GM23338 (cell line): Measurements from ENCODE around the gene ANO4. TPM values are rescaled to one million over a fixed set of nuclear protein-coding genes. Genes with fewer than 3 reads are reported as not detected.

ENCODE experiments used
- ATAC-seq: fragments of 200-7000 bp; cut with Tn5 transposase; 3 replicates; pipeline ENCODE4 v1.9.1; 2020
- DNase-seq: peaks from one replicate; pipeline ENCODE4 v3.0.0-alpha.2; 2015; ENCODE audit warnings: low spot score
- H2AFZ ChIP-seq: fragments of 200-600 bp; sonication (generic); 2 replicates; pipeline ENCODE4 v1.8.0; 2016; ENCODE audit warnings: antibody characterized with exemption, mild to moderate bottlenecking, moderate library complexity
- H3F3A ChIP-seq: fragments of 200-600 bp; sonication (generic); replicated peaks from 2 replicates; pipeline ENCODE4 v1.8.0; 2017; ENCODE audit warnings: antibody characterized with exemption, mixed run types, low read depth
- H3K27ac ChIP-seq: fragments of 200-600 bp; sonication (generic); 2 replicates; pipeline ENCODE4 v1.6.1; 2016; ENCODE audit warnings: low read depth
- H3K27me3 ChIP-seq: fragments of 200-600 bp; sonication (generic); 2 replicates; pipeline ENCODE4 v1.8.0; 2016; ENCODE audit warnings: mild to moderate bottlenecking, mixed run types, moderate library complexity; ENCODE audit not compliant: insufficient read depth
- H3K36me3 ChIP-seq: fragments of 200-600 bp; sonication (generic); 2 replicates; pipeline ENCODE4 v1.8.0; 2016; ENCODE audit warnings: mild to moderate bottlenecking; ENCODE audit not compliant: insufficient read depth
- H3K4me1 ChIP-seq: fragments of 200-600 bp; sonication (generic); 2 replicates; pipeline ENCODE4 v1.8.0; 2016; ENCODE audit warnings: mild to moderate bottlenecking, moderate library complexity; ENCODE audit not compliant: insufficient read depth
- H3K4me2 ChIP-seq: fragments of 200-600 bp; sonication (generic); 2 replicates; pipeline ENCODE4 v1.7.1; 2017; ENCODE audit warnings: mixed run types
- H3K4me3 ChIP-seq: fragments of 200-600 bp; sonication (generic); 2 replicates; pipeline ENCODE4 v1.6.1; 2016; ENCODE audit warnings: mixed run types
- H3K79me2 ChIP-seq: fragments of 200-600 bp; sonication (generic); replicated peaks from 2 replicates; pipeline ENCODE4 v1.8.0; 2017; ENCODE audit warnings: mild to moderate bottlenecking; ENCODE audit not compliant: insufficient read depth
- H3K9me2 ChIP-seq: fragments of 200-600 bp; sonication (generic); 2 replicates; pipeline ENCODE4 v1.8.0; 2017; ENCODE audit not compliant: insufficient read depth
- H4K20me1 ChIP-seq: fragments of 200-600 bp; sonication (generic); replicated peaks from 2 replicates; pipeline ENCODE4 v1.8.0; 2017; ENCODE audit warnings: mild to moderate bottlenecking; ENCODE audit not compliant: insufficient read depth
- H3K27ac Mint-ChIP-seq: 2 replicates; pipeline ENCODE4 v1.8.0; 2020; ENCODE audit warnings: inconsistent platforms, mild to moderate bottlenecking, moderate library complexity, mixed read lengths
- H3K27me3 Mint-ChIP-seq: 3 replicates; pipeline ENCODE4 v1.8.0; 2022; ENCODE audit warnings: low read depth, mild to moderate bottlenecking, moderate library complexity, mixed read lengths, inconsistent platforms; ENCODE audit not compliant: insufficient read depth, poor library complexity
- H3K36me3 Mint-ChIP-seq: 3 replicates; pipeline ENCODE4 v1.8.0; 2021; ENCODE audit warnings: low read depth, mild to moderate bottlenecking, inconsistent platforms, moderate library complexity, mixed read lengths
- H3K4me1 Mint-ChIP-seq: 3 replicates; pipeline ENCODE4 v1.8.0; 2020; ENCODE audit warnings: mild to moderate bottlenecking, inconsistent platforms, mixed read lengths
- H3K4me3 Mint-ChIP-seq: 3 replicates; pipeline ENCODE4 v1.8.0; 2021; ENCODE audit warnings: moderate library complexity, mild to moderate bottlenecking, inconsistent platforms, mixed read lengths
- H3K9me3 Mint-ChIP-seq: 3 replicates; pipeline ENCODE4 v1.8.0; 2020; ENCODE audit warnings: moderate library complexity, mild to moderate bottlenecking, inconsistent platforms, mixed read lengths
- CREB1 ChIP-seq: fragments of 250-450 bp; sonication (Bioruptor Pico); IDR thresholded peaks from 2 replicates; pipeline ENCODE4 v1.5.0; 2020; ENCODE audit warnings: low read depth, mild to moderate bottlenecking, moderate library complexity
- EZH2 ChIP-seq: fragments of 200-600 bp; sonication (generic); IDR thresholded peaks from one replicate; pipeline ENCODE4 v1.8.0; 2017; ENCODE audit warnings: antibody characterized with exemption, mild to moderate bottlenecking, low read depth; ENCODE audit not compliant: unreplicated experiment
- EZH2phosphoT487 ChIP-seq: fragments of 200-600 bp; sonication (generic); IDR thresholded peaks from one replicate; pipeline ENCODE4 v1.8.1; 2018; ENCODE audit warnings: antibody characterized with exemption; ENCODE audit not compliant: unreplicated experiment
- JUNB ChIP-seq: IDR thresholded peaks from one replicate; pipeline ENCODE4 v1.6.1; 2016; ENCODE audit warnings: antibody characterized with exemption; ENCODE audit not compliant: unreplicated experiment
- NANOG ChIP-seq: IDR thresholded peaks from 2 replicates; pipeline ENCODE4 v1.6.1; 2016; ENCODE audit warnings: antibody characterized with exemption, borderline replicate concordance
- POLR2AphosphoS5 ChIP-seq: IDR thresholded peaks from 2 replicates; pipeline ENCODE4 v1.6.1; 2016; ENCODE audit warnings: antibody characterized with exemption, low read depth
- REST ChIP-seq: IDR thresholded peaks from one replicate; pipeline ENCODE4 v1.6.1; 2018; ENCODE audit warnings: antibody characterized with exemption; ENCODE audit not compliant: unreplicated experiment
- STAT1 ChIP-seq: IDR thresholded peaks from one replicate; pipeline ENCODE4 v1.6.1; 2016; ENCODE audit warnings: antibody characterized with exemption; ENCODE audit not compliant: unreplicated experiment
- ZNF114 ChIP-seq: fragments of 250-450 bp; sonication (Bioruptor Pico); IDR thresholded peaks from 2 replicates; pipeline ENCODE4 v1.5.0; 2020; ENCODE audit warnings: mild to moderate bottlenecking, moderate library complexity
- ZNF331 ChIP-seq: fragments of 250-450 bp; sonication (Bioruptor Pico); IDR thresholded peaks from 2 replicates; pipeline ENCODE4 v1.5.0; 2020; ENCODE audit warnings: low read depth, mild to moderate bottlenecking, moderate library complexity
- polyA plus RNA-seq: library from polyadenylated mRNA; unstranded; fragments of >200 nt; fragmentation: Nextera tagmentation; extraction: Ambion mirVana; gene quantifications from 2 replicates; pipeline ENCODE4 v1.2.1, GENCODE V29; 2016
- total RNA-seq: library from RNA; depleted of rRNA; stranded (reverse); fragments of >200 nt; shearing (Covaris generic); gene quantifications from 2 replicates; pipeline ENCODE4 v1.2.3, GENCODE V29; 2014
- TF ChIP-seq, protein P1 (sequence below): fragments of 250-450 bp; sonication (Bioruptor Pico); IDR thresholded peaks from 2 replicates; pipeline ENCODE4 v1.5.0; 2020; ENCODE audit warnings: mild to moderate bottlenecking, moderate library complexity
- TF ChIP-seq, protein P2 (sequence below): IDR thresholded peaks from 2 replicates; pipeline ENCODE4 v1.6.1; 2016; ENCODE audit warnings: antibody characterized with exemption
- TF ChIP-seq, protein P3 (sequence below), 2 experiments: fragments of 200-600 bp in 1 of 2; sonication (generic) in 1 of 2; conservative IDR thresholded peaks; 2 replicates each; pipeline versions ENCODE4 v1.5.1 to v1.6.1; 2016 to 2017; ENCODE audit warnings: antibody characterized with exemption in 2 of 2, low read depth in 2 of 2, mild to moderate bottlenecking in 2 of 2, moderate library complexity in 1 of 2

ANO4 gene
- total and polyA plus RNA-seq, 2 experiments from 2014 or later, result 1.7 to 8.7 TPM

- Histone ChIP-seq H4K20me1 (no peaks in the 10 kb centered on the region), H3K27me3 (no peaks in the 10 kb centered on the region), H3K4me3 (no peak overlapping the region), H3K79me2 (no peaks in the 10 kb centered on the region), H3K9me2 (peaks cover 8% of the 10 kb centered on the region; the same call in 1 of the 2 replicates), H2AFZ (no peak overlapping the region), H3K4me1 (no peaks in the 10 kb centered on the region), H3K4me2 (no peak overlapping the region), H3F3A (no peaks in the 10 kb centered on the region), H3K36me3 (no peaks in the 10 kb centered on the region), H3K27ac (no peak overlapping the region)
- no peak overlapping the region for H3K4me3 Mint-ChIP-seq
- no peaks in the 10 kb centered on the region for H3K4me1 Mint-ChIP-seq
- no peaks in the 10 kb centered on the region for H3K9me3 Mint-ChIP-seq
- no peaks in the 10 kb centered on the region for H3K36me3 Mint-ChIP-seq
- DNase-seq, result no peak
- ATAC-seq, result no peak
- TF ChIP-seq REST (no peak), POLR2AphosphoS5 (no peak), JUNB (no peak), ZNF331 (CRISPR knock-in tag) (no peak), EZH2phosphoT487 (no peak), EZH2 (no peak), CREB1 (no peak), ZNF114 (CRISPR knock-in tag) (no peak), NANOG (no peak), STAT1 (no peak)
- TF ChIP-seq, protein P1, sequence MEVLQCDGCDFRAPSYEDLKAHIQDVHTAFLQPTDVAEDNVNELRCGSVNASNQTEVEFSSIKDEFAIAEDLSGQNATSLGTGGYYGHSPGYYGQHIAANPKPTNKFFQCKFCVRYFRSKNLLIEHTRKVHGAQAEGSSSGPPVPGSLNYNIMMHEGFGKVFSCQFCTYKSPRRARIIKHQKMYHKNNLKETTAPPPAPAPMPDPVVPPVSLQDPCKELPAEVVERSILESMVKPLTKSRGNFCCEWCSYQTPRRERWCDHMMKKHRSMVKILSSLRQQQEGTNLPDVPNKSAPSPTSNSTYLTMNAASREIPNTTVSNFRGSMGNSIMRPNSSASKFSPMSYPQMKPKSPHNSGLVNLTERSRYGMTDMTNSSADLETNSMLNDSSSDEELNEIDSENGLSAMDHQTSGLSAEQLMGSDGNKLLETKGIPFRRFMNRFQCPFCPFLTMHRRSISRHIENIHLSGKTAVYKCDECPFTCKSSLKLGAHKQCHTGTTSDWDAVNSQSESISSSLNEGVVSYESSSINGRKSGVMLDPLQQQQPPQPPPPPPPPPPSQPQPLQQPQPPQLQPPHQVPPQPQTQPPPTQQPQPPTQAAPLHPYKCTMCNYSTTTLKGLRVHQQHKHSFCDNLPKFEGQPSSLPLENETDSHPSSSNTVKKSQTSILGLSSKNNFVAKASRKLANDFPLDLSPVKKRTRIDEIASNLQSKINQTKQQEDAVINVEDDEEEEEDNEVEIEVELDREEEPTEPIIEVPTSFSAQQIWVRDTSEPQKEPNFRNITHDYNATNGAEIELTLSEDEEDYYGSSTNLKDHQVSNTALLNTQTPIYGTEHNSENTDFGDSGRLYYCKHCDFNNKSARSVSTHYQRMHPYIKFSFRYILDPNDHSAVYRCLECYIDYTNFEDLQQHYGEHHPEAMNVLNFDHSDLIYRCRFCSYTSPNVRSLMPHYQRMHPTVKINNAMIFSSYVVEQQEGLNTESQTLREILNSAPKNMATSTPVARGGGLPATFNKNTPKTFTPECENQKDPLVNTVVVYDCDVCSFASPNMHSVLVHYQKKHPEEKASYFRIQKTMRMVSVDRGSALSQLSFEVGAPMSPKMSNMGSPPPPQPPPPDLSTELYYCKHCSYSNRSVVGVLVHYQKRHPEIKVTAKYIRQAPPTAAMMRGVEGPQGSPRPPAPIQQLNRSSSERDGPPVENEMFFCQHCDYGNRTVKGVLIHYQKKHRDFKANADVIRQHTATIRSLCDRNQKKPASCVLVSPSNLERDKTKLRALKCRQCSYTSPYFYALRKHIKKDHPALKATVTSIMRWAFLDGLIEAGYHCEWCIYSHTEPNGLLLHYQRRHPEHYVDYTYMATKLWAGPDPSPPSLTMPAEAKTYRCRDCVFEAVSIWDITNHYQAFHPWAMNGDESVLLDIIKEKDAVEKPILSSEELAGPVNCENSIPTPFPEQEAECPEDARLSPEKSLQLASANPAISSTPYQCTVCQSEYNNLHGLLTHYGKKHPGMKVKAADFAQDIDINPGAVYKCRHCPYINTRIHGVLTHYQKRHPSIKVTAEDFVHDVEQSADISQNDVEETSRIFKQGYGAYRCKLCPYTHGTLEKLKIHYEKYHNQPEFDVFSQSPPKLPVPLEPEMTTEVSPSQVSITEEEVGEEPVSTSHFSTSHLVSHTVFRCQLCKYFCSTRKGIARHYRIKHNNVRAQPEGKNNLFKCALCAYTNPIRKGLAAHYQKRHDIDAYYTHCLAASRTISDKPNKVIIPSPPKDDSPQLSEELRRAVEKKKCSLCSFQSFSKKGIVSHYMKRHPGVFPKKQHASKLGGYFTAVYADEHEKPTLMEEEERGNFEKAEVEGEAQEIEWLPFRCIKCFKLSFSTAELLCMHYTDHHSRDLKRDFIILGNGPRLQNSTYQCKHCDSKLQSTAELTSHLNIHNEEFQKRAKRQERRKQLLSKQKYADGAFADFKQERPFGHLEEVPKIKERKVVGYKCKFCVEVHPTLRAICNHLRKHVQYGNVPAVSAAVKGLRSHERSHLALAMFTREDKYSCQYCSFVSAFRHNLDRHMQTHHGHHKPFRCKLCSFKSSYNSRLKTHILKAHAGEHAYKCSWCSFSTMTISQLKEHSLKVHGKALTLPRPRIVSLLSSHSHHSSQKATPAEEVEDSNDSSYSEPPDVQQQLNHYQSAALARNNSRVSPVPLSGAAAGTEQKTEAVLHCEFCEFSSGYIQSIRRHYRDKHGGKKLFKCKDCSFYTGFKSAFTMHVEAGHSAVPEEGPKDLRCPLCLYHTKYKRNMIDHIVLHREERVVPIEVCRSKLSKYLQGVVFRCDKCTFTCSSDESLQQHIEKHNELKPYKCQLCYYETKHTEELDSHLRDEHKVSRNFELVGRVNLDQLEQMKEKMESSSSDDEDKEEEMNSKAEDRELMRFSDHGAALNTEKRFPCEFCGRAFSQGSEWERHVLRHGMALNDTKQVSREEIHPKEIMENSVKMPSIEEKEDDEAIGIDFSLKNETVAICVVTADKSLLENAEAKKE, result no peak
- TF ChIP-seq, protein P2, sequence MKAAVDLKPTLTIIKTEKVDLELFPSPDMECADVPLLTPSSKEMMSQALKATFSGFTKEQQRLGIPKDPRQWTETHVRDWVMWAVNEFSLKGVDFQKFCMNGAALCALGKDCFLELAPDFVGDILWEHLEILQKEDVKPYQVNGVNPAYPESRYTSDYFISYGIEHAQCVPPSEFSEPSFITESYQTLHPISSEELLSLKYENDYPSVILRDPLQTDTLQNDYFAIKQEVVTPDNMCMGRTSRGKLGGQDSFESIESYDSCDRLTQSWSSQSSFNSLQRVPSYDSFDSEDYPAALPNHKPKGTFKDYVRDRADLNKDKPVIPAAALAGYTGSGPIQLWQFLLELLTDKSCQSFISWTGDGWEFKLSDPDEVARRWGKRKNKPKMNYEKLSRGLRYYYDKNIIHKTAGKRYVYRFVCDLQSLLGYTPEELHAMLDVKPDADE, result no peak
- TF ChIP-seq, protein P3, sequence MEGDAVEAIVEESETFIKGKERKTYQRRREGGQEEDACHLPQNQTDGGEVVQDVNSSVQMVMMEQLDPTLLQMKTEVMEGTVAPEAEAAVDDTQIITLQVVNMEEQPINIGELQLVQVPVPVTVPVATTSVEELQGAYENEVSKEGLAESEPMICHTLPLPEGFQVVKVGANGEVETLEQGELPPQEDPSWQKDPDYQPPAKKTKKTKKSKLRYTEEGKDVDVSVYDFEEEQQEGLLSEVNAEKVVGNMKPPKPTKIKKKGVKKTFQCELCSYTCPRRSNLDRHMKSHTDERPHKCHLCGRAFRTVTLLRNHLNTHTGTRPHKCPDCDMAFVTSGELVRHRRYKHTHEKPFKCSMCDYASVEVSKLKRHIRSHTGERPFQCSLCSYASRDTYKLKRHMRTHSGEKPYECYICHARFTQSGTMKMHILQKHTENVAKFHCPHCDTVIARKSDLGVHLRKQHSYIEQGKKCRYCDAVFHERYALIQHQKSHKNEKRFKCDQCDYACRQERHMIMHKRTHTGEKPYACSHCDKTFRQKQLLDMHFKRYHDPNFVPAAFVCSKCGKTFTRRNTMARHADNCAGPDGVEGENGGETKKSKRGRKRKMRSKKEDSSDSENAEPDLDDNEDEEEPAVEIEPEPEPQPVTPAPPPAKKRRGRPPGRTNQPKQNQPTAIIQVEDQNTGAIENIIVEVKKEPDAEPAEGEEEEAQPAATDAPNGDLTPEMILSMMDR (conservative IDR thresholded peaks at IDR 0.05; ENCODE audit: low read depth in 2 of 2), result no peak
- no peaks in the 10 kb centered on the region for H3K27me3 Mint-ChIP-seq
- H3K27ac Mint-ChIP-seq, result no peak overlapping the region
Measured at GRCh38 chr12:100845095-100845494, 50.5 kb downstream of the ANO4 start.
